HCT116 (cell line): ENCODE data around the gene LOXL1. TPM values are rescaled to one million over a fixed set of nuclear protein-coding genes. Genes with fewer than 3 reads are reported as not detected.

Source experiments
- ATAC-seq: fragments of 200-7000 bp; cut with Tn5 transposase; 2 replicates; pipeline ENCODE4 v1.9.1; 2020; ENCODE audit warnings: mild to moderate bottlenecking, moderate library complexity
- BruUV-seq: library from RNA; stranded (reverse); fragments of 400-500 nt; replicated peaks from 2 replicates; lab custom pipeline; 2021; lab: Mats Ljungman, UMichigan
- CTCF ChIA-PET: fragments of 300-600 bp; sonication (Branson Sonifier 250); formaldehyde crosslinking; loops from one replicate; lab custom pipeline; 2021; ENCODE audit warnings: antibody characterized with exemption; lab: Charles Lee
- POLR2A ChIA-PET: fragments of 300-600, 350-600 bp; sonication (Branson Sonifier 250); formaldehyde crosslinking; loops from one replicate; lab custom pipeline; 2021; ENCODE audit warnings: antibody characterized with exemption; lab: Charles Lee
- RAD21 ChIA-PET, 2 experiments: fragments of 300-600 bp; sonication (Branson Sonifier 250); formaldehyde crosslinking; loops; one replicate each; lab custom pipeline; 2023; ENCODE audit warnings: low total read pairs in 2 of 2; ENCODE audit not compliant: uncharacterized antibody in 2 of 2, unreplicated experiment in 2 of 2, low non-redundant PET in 1 of 2; lab: Charles Lee
- DNase-seq: peaks from one replicate; pipeline ENCODE4 v3.0.0-alpha.2; 2010; ENCODE audit warnings: low read depth, low spot score
- H2AFZ ChIP-seq: fragments of 200-600 bp; shearing (Covaris generic), sonication (generic); 2 replicates; pipeline ENCODE4 v1.6.1; 2017; ENCODE audit warnings: low read depth, mixed run types, mixed read lengths, antibody characterized with exemption, low read length; ENCODE audit not compliant: poor library complexity, severe bottlenecking
- H3K27ac ChIP-seq: 2 replicates; pipeline ENCODE4 v1.5.1; 2012; ENCODE audit warnings: low read depth, low read length
- H3K27me3 ChIP-seq: fragments of 200-600 bp; sonication (generic); 2 replicates; pipeline ENCODE4 v1.6.1; 2016; ENCODE audit warnings: mixed run types, low read length, mixed read lengths; ENCODE audit not compliant: insufficient read depth
- H3K36me3 ChIP-seq, 2 experiments: fragments of 200-500 bp in 1 of 2; fragments of 200-600 bp in 1 of 2; sonication (Bioruptor generic) in 1 of 2; sonication (generic) in 1 of 2; 2 replicates each; pipeline versions ENCODE4 v1.5.1 to v1.6.1; 2014 to 2016; ENCODE audit warnings: low read length in 2 of 2, inconsistent platforms in 1 of 2, mixed read lengths in 1 of 2, mixed run types in 1 of 2; ENCODE audit not compliant: insufficient read depth in 2 of 2, control insufficient read depth in 1 of 2
- H3K4me1 ChIP-seq, 2 experiments: fragments of 200-600 bp in 1 of 2; sonication (generic) in 1 of 2; 2 replicates each; pipeline versions ENCODE4 v1.5.1 to v1.6.1; 2012 to 2017; ENCODE audit warnings: low read length in 2 of 2, inconsistent platforms in 1 of 2, mild to moderate bottlenecking in 1 of 2, mixed read lengths in 1 of 2, mixed run types in 1 of 2, moderate library complexity in 1 of 2; ENCODE audit not compliant: insufficient read depth in 2 of 2, control insufficient read depth in 1 of 2
- H3K4me2 ChIP-seq: fragments of 200-600 bp; sonication (generic); 2 replicates; pipeline ENCODE4 v1.6.1; 2017; ENCODE audit warnings: mixed run types, low read length, mixed read lengths
- H3K4me3 ChIP-seq, 2 experiments: fragments of 200-600 bp in 1 of 2; sonication (generic) in 1 of 2; replicated peaks in 1 of 2; 2 replicates each; pipeline ENCODE4 v1.5.1; 2011 to 2016; ENCODE audit warnings: low read length in 2 of 2, control low read depth in 1 of 2, low read depth in 1 of 2, mild to moderate bottlenecking in 1 of 2, mixed read lengths in 1 of 2, mixed run types in 1 of 2
- H3K79me2 ChIP-seq: fragments of 200-600 bp; sonication (generic); 2 replicates; pipeline ENCODE4 v1.6.1; 2017; ENCODE audit warnings: mild to moderate bottlenecking, mixed run types, low read length, moderate library complexity, mixed read lengths; ENCODE audit not compliant: insufficient read depth
- H3K9ac ChIP-seq: fragments of 200-600 bp; sonication (generic); 2 replicates; pipeline ENCODE4 v1.6.1; 2016; ENCODE audit warnings: low read length, mixed read lengths
- H3K9me2 ChIP-seq: fragments of 200-600 bp; sonication (generic), shearing (Covaris generic); 2 replicates; pipeline ENCODE4 v1.6.1; 2017; ENCODE audit warnings: mixed run types, mild to moderate bottlenecking, moderate library complexity; ENCODE audit not compliant: insufficient read depth
- H3K9me3 ChIP-seq, 2 experiments: fragments of 200-500 bp in 1 of 2; fragments of 200-600 bp in 1 of 2; sonication (Bioruptor generic) in 1 of 2; sonication (generic) in 1 of 2; 2 replicates each; pipeline ENCODE4 v1.6.1; 2014 to 2017; ENCODE audit warnings: low read length in 2 of 2, mixed read lengths in 2 of 2, inconsistent platforms in 1 of 2, low read depth in 1 of 2, mild to moderate bottlenecking in 1 of 2, mixed run types in 1 of 2, moderate library complexity in 1 of 2; ENCODE audit not compliant: control insufficient read depth in 1 of 2, insufficient read depth in 1 of 2
- H4K20me1 ChIP-seq: fragments of 200-600 bp; sonication (generic), shearing (Covaris generic); 2 replicates; pipeline ENCODE4 v1.6.1; 2017; ENCODE audit warnings: mixed run types, mild to moderate bottlenecking, moderate library complexity; ENCODE audit not compliant: insufficient read depth
- ATF3 ChIP-seq: IDR thresholded peaks from 2 replicates; pipeline ENCODE4 v1.6.1; 2012
- CBX3 ChIP-seq: IDR thresholded peaks from 2 replicates; pipeline ENCODE4 v1.6.1; 2012; ENCODE audit warnings: low read depth
- CEBPB ChIP-seq: IDR thresholded peaks from 2 replicates; pipeline ENCODE4 v1.6.1; 2012; ENCODE audit warnings: low read depth
- ELF1 ChIP-seq: IDR thresholded peaks from 2 replicates; pipeline ENCODE4 v1.6.1; 2012; ENCODE audit warnings: low read depth, borderline replicate concordance
- EZH2 ChIP-seq: fragments of 200-600 bp; sonication (generic); IDR thresholded peaks from 2 replicates; pipeline ENCODE4 v1.6.1; 2017; ENCODE audit warnings: antibody characterized with exemption, mixed run types
- EZH2phosphoT487 ChIP-seq: fragments of 200-600 bp; IDR thresholded peaks from 2 replicates; pipeline ENCODE4 v1.6.1; 2018; ENCODE audit warnings: antibody characterized with exemption, borderline replicate concordance
- FOSL1 ChIP-seq: IDR thresholded peaks from 2 replicates; pipeline ENCODE4 v1.6.1; 2012; ENCODE audit warnings: low read depth
- JUND ChIP-seq: IDR thresholded peaks from 2 replicates; pipeline ENCODE4 v1.6.1; 2012
- MAX ChIP-seq: IDR thresholded peaks from 2 replicates; pipeline ENCODE4 v1.6.1; 2012
- POLR2A ChIP-seq: IDR thresholded peaks from 2 replicates; pipeline ENCODE4 v1.7.0; 2011; ENCODE audit warnings: borderline replicate concordance; ENCODE audit not compliant: insufficient read depth, insufficient read length; ENCODE audit errors: extremely low read depth
- RAD21 ChIP-seq: IDR thresholded peaks from 2 replicates; pipeline ENCODE4 v1.6.1; 2012; ENCODE audit warnings: low read depth, mild to moderate bottlenecking
- SIN3A ChIP-seq: IDR thresholded peaks from 2 replicates; pipeline ENCODE4 v1.6.1; 2012; ENCODE audit warnings: low read depth
- ZFX ChIP-seq: fragments of 450-650 bp; IDR thresholded peaks from 2 replicates; pipeline ENCODE4 v1.6.1; 2017
- ZNF274 ChIP-seq: fragments of 200-500 bp; sonication (Bioruptor generic); IDR thresholded peaks from 2 replicates; pipeline ENCODE4 v1.6.1; 2014; ENCODE audit warnings: mild to moderate bottlenecking, low read depth, low read length, inconsistent platforms
- intact Hi-C: fragments of 100-400 bp; cut with micrococcal nuclease; formaldehyde crosslinking; loops from 2 replicates; pipeline ENCODE4 v1.10.0; 2022
- total RNA-seq: library from RNA; stranded (reverse); gene quantifications from one replicate; pipeline ENCODE4 v1.2.1, GENCODE V29; 2021; ENCODE audit not compliant: unreplicated experiment

The LOXL1 gene
- total RNA-seq, 1 experiment from 2014 or later, result 14.9 TPM

GRCh38 chr15:73885954-73886700 is 40.1 kb upstream of the LOXL1 start:
- Histone ChIP-seq H4K20me1 (no peaks in the 10 kb centered on the region), H3K9me3 (no peaks in the 10 kb centered on the region), H3K27ac (no peak overlapping the region), H2AFZ (no peak overlapping the region), H3K36me3 (no peaks in the 10 kb centered on the region), H3K27me3 (peaks cover 25% of the 10 kb centered on the region; the same call in 1 of the 2 replicates), H3K4me1 (no peaks in the 10 kb centered on the region), H3K4me2 (no peak overlapping the region), H3K9ac (no peak overlapping the region), H3K79me2 (no peaks in the 10 kb centered on the region), H3K4me3 (no peak overlapping the region), H3K9me2 (no peaks in the 10 kb centered on the region)
- RAD21 ChIA-PET, result no interaction called here
- CTCF ChIA-PET, result interaction anchor here (0.7 kb wide), 1 partner anchor 12 kb away, joined by 3 read pairs; no protein-coding TSS in a partner anchor
- TF ChIP-seq FOSL1, result no peak
- TF ChIP-seq ZFX, result no peak
- TF ChIP-seq CEBPB, result no peak
- TF ChIP-seq JUND, result no peak
- TF ChIP-seq ATF3, result no peak
- no peak for TF ChIP-seq MAX
- TF ChIP-seq RAD21, result no peak
- no peak for TF ChIP-seq EZH2phosphoT487
- TF ChIP-seq EZH2, result no peak
- TF ChIP-seq CBX3, result no peak
- TF ChIP-seq ELF1, result no peak
- TF ChIP-seq POLR2A, result no peak
- no peak for TF ChIP-seq ZNF274
- no peak for TF ChIP-seq SIN3A
- ATAC-seq (no peak), DNase-seq (no peak)
- POLR2A ChIA-PET, result no interaction called here
- no TSS peak for BruUV-seq
- intact Hi-C loops, result no loop called here
